C4-2B (cell line): Measurements from ENCODE around the gene KRTAP5-5.

Experiments used
- H3K27ac ChIP-seq: fragments of 450-650 bp; 2 replicates; pipeline ENCODE4 v1.5.1; 2017
- CTCF ChIP-seq: fragments of 450-650 bp; conservative IDR thresholded peaks from 2 replicates; pipeline ENCODE4 v1.5.1; 2017; ENCODE audit warnings: mild to moderate bottlenecking
- ZFX ChIP-seq: fragments of 450-650 bp; IDR thresholded peaks from 2 replicates; pipeline ENCODE4 v1.6.1; 2017

KRTAP5-5 gene

GRCh38 chr11:1652771-1653540, 23.4 kb downstream of the KRTAP5-5 start:
- no peak overlapping the region for H3K27ac ChIP-seq
- TF ChIP-seq ZFX = no peak
- TF ChIP-seq CTCF = peak; percentile 95

- H3K27ac ChIP-seq = no peak overlapping the region
- TF ChIP-seq CTCF = no peak
- TF ChIP-seq ZFX = no peak
Observed at GRCh38 chr11:1653541-1654387, 24.2 kb downstream of the KRTAP5-5 start.

- H3K27ac ChIP-seq = no peak overlapping the region
- TF ChIP-seq ZFX = no peak
Observed at GRCh38 chr11:1654388-1655167, 25.0 kb downstream of the KRTAP5-5 start.

GRCh38 chr11:1655168-1656060, 25.8 kb downstream of the KRTAP5-5 start:
- no peak for TF ChIP-seq CTCF
- TF ChIP-seq ZFX = no peak
- no peak overlapping the region for H3K27ac ChIP-seq

- no peak overlapping the region for H3K27ac ChIP-seq
- TF ChIP-seq ZFX (no peak), CTCF (no peak)
Observed at GRCh38 chr11:1656061-1656441, 26.5 kb downstream of the KRTAP5-5 start.

- no peak overlapping the region for H3K27ac ChIP-seq
- no peak for TF ChIP-seq CTCF
- TF ChIP-seq ZFX = no peak
Observed at GRCh38 chr11:1656670-1657069, 27.1 kb downstream of the KRTAP5-5 start.

GRCh38 chr11:1659506-1659905, 29.9 kb downstream of the KRTAP5-5 start:
- no peak overlapping the region for H3K27ac ChIP-seq
- no peak for TF ChIP-seq ZFX
- TF ChIP-seq CTCF = no peak
